Cardiac fibroblast (primary cell): Measurements from ENCODE around the gene LZTFL1.
A peak's percentile ranks its signal among the peaks of the same experiment; 100 is the strongest.

ENCODE experiments used
- DNase-seq, 2 donors: peaks; one replicate each; pipeline versions ENCODE4 v3.0.0 to v3.0.0-alpha.2; 2010; ENCODE audit warnings: low read depth in 2 of 2
- H3K4me3 ChIP-seq, 2 donors: replicated peaks in 1 of 2; 1 replicate in 1 of 2; 2 replicates in 1 of 2; pipeline ENCODE4 v1.5.1; 2011; ENCODE audit warnings: low read depth in 2 of 2, low read length in 2 of 2, mild to moderate bottlenecking in 2 of 2, moderate library complexity in 1 of 2
- CTCF ChIP-seq: IDR thresholded peaks from one replicate; pipeline ENCODE4 v1.5.1; 2011; ENCODE audit warnings: low read depth, mild to moderate bottlenecking, low read length, inconsistent platforms

Gene LZTFL1

DNA sequence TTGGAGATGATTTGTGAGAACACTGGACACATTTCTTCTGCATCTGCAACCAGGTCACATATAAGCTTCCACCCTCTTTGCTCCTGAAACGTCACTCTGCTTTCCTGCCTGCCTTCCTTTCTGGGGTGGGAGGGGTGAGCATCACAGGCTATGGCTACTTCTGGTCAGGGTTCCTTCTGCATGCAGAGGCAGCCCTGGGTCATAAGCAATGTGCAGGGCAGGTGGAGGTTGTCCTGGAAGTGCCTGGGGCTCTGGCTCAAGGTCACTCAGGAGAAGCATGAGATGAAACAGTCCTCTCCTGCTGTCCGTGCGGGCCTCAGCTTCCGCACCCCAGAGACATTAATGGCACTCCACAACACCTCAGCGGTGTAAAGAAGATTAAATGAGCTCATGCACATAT is 60.6 kb downstream of the LZTFL1 start:
- no peak for TF ChIP-seq CTCF
- H3K4me3 ChIP-seq = no peak overlapping the region
- no peak for DNase-seq

DNA sequence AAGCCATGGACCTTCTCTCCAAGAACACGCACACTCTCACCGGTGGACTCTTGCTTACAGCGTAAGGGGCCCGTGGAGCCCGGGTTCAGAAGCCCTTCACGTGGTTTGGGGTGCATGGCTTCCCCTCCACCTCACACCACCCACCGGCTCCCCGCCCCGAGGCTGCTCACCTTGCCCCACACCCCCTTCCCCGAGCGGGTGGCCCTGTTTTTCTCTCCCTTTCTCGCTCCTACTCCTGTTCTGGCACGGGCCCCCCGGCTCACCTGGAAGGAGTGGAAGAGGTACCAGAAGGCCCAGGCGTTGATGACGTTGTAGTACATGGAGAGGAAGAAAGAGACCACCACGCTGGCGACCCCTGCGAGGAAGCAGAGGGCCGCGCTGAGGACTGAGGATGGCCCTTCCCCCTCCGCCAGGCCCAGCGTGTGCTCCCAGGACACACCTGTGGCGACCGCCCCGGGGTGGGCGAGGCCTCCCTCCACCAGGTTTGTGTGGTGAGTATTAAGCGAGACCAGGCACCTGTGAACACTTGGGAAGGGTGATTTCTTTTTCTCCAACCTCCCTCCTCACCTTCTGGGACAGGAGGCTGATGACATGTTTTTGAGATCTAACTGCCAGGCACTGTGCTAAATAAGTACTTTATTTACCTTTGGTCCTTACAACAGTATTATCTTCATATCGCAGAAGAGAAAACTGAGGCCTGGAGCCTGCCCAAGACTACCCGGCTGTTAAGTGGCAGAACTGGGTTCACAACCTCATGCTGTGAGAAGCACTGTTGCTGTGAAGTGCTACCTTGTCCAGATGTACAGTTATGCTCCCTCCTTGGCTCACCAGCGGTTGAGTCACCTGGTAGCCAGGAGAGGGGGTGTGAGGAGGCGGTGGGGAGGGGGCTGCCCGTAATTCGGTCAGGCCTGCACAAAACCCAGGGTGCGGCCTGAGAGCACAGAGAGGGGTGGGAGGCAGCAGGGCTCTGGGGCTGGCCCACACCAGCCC is 61.9 kb downstream of the LZTFL1 start:
- no peak for TF ChIP-seq CTCF
- no peak for DNase-seq
- H3K4me3 ChIP-seq = no peak overlapping the region

DNA sequence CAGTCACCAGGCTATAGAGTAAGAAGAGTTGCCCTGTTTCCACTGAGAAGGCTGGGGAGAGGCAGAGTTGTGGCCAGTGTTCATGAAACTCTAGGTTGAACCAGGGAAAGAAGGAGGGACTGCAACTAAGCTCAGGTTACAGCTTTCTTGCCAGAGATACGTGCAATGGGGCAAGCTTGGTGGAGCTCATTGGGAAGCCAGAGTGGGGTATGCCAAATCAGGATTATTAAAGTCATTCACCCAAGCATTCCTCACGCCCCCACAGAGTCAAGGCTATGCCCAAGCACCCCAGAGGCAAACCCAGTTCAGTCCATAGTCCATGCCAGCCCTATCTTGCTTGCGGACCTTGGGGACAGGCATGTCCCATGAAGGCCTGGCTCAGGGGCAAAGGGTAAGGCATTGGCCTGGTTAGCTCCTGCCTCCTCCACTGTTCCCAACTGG is 63.1 kb downstream of the LZTFL1 start:
- H3K4me3 ChIP-seq = no peak overlapping the region
- DNase-seq = no peak
- TF ChIP-seq CTCF = no peak

- TF ChIP-seq CTCF = no peak
- H3K4me3 ChIP-seq = no peak overlapping the region
- no peak for DNase-seq
Measured at GRCh38 chr3:45777746-45778386, 64.1 kb downstream of the LZTFL1 start.

- no peak overlapping the region for H3K4me3 ChIP-seq
- TF ChIP-seq CTCF = no peak
- DNase-seq = no peak
Measured at GRCh38 chr3:45777111-45777745, 64.7 kb downstream of the LZTFL1 start.

DNA sequence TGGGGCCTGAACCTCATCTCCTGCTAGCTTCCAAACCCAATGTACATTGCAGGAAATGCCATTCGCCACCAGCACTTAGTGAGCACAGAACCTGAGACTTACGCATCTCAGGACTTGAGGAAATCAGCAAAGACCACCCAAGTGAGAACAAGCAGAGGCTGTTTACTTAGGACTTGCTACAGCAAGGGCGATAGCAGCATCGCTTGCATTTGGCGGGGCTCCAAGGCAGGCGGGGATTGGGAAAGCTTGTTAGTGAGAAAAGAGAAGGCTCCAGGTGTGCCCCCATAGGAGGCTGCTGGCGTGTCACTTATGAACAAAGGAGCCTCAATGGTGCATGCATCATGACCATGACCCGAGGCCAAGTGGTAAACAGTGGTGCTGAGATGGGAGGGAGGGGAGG is 65.3 kb downstream of the LZTFL1 start:
- DNase-seq = peak in 1 of 2 donors; percentile 16
- TF ChIP-seq CTCF = no peak
- no peak overlapping the region for H3K4me3 ChIP-seq
